EH (cell line): ENCODE data around the gene AK8.
A peak's percentile ranks its signal among the peaks of the same experiment; 100 is the strongest.

Experiments
- DNase-seq: peaks from one replicate; pipeline ENCODE4 v3.0.0-alpha.2; 2015; ENCODE audit warnings: low read depth

Gene AK8

DNA sequence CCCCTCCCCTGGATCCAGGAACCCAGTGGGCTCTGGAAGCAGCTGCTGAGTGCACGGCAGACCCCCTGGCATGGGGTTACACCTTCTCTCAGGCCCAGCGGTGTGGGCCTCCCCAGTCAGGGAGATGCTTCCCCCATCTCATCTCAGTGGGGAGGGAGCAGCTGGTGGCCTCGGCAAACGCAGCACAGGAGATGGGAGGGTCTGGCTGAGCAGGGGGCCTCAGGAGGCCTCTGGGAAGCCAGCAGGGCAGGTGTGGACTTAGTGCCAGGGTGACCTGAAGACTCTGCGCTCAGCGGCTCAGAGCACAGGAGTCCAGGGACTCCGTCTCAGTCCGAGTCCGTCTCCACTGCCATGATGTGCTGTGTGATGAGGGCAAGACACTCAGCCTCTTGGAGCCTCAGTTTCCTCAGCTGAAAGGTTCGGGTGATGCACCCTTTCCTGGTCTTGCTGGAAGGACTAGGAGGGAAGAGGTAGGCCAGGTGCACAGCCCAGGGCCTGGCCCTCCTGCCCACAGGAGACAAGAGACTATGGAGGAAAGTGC, 107.2 kb downstream of the AK8 start:
- DNase-seq, result no peak

DNA sequence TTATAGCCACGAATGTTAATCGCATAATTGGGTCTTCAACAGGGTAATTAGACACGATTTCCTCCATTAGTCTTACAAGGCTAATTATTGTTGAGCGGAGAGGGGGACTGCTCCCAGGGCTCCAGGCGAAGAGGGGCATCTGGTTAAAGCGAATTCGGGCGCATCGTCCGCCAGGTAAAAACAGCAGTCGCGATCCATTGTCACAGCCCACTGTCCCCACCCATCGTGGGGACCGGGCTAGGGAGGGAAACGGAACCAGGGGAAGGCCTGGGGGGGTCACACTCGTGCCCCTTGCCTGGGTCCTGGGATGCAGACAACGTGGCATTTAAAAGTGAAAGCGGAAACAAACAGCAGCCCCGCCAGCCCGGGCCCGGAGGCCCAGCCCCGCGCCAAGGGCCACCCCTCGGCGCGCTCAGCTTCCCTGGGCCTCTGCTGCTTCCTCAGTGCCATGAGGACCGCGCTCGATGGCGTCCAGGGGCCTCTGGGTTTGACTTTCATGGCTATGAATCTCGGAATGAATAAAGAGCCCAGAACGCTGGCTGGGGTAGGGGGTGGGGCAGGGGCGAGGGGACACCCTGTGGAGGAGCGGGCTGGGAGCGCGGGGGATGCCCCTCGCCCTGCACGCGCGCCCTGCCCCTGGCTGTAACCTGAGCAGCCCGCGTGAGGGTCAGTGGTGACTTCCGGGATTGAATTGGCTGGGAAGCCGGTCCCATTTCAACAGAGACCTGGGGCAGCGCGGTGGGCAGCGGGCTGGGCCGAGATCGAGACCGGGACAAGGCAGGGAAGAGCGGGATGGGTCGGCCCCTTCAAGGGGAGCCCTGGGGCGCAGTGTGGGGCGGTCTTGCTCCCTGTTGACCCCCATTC, 107.9 kb downstream of the AK8 start:
- DNase-seq, result peak; percentile 76

DNA sequence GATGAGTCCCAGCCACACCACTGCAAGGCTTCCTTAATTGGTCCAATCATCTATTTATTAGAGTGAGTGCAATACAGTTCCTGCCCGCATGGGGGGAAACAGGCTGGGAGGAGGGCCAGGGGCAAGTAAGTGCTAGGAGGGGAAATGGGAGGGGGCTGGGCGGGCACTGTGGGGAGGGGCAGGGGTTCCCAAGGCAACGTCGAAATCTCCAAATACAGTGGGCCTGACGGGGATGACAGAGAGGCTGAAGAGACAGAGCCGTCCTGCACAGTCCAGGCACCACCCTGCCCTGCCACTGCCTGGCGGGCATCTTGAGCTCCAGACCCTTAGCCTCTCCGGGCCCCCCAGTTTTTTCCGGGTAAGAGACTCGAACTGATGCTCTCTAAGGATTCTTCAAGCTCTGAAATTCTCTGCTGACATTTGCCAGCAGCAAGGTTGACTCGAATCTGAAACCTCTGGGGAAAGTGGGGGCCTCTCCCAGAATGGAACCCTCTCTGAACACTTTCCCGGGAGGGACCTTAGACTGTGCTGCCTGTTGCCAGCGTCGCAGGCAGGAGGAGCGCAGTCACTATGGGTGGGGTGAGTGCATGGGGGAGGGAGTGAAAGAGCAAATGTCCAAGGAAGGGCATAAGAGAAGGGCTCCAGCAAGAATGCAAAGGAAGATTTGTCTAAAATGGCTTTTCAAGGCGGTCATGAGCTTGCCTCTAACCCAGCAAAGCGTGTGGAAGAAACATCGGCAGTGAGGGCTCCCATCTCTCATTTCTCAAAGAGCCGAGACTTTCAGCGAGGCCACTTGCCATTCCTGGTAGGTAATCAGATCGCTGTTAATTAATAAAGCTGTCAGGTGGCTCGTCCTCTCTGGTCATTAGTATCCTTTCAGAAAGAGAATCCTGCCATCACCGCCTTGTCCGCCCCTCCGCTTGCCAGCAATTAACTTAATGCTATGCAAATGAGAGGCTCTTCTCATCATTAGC, 108.9 kb downstream of the AK8 start:
- peak; percentile 75 for DNase-seq

DNA sequence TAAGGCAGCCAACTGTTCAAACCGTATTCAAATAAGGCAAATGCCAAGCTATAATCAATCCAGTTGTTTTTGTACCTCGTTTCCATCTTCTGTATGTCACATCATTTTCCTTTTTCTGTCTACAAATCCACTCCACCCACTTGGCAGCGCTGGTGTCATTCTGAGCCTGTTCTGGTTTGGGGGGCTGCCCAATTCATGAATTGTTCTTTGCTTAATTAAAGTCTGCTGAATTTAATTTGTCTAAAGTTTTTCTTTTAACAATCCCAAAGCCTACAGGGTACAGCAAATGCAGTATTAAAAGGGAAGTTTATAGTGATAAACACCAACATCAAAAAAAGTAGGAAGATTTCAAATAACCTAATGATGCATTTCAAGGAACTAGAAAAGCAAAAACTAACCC, 114.5 kb downstream of the AK8 start:
- DNase-seq, result no peak

DNA sequence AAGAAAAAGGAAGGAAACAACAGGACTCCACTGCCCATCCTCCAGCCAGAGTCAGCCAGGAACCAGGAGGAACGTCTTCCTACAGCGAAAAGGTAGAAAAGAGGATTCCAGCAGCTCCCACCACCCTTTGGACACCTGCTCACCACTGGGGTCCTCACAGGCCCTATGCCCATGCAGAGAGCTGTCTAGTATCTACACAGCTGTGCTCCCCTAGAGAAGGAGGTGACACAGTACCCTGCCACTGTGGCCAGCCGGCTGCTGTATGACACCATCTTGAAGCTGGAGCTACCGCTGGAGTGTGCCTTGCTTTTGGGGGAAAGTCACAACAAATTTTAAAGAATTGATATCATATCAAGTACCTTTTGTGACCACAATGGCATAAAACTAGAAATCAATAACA, 115.2 kb downstream of the AK8 start:
- DNase-seq, result no peak

DNA sequence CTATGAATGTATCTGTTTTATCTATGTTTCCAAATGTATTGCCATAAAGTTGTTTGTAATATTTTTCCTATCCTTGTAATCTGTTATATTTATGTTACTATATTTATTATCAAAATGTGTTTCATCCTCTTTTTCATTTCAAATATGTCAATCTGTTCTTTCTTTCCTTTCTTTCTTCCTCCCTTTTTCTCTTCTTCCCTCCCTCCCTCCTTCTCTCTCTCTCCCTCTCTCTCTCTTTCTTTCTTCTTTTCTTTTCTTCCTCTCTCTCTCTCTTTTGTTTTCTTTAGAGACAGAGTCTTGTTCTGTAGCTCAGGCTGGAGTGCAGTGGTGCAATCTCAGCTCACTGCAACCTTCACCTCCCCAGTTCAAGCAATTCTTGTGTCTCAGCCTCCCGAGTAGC, 116.5 kb downstream of the AK8 start:
- no peak for DNase-seq

DNA sequence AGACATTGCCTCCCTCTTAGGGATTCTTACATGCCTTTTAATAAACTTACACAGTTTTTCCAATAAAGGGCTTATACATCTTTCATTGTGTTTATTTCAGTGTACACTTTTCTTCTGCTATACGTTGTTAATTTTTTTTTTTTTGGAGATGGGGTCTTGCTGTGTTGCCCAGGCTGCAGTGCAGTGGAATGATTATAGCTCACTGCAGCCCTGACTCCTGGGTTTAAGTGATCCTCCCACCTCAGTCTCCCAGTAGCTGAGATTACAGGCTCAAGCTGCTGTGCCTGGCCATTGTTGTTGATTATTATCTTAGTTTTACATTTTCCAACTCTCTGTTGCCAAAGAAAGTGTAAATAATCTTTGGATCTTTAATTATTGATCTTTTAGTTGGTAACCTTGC, 118.0 kb downstream of the AK8 start:
- no peak for DNase-seq

DNA sequence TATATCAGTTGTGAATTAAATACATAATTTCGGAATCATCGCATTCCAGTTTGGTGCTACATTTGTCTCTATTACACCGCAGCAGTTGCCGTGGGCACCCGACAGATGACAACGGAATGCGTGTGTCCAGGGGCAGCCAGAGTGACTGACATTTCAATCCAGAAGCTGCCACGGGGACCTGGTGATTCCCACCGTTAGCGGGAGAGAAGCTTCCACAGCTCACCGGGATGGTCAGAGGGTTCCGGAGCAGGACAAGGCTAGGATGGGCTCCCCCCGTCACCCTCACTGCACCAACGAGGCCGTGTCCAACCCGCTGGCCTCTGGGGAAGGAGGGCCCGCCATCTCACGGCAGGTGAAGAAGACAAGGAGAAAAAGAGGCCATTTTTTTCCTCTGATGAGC, 121.1 kb downstream of the AK8 start:
- DNase-seq, result no peak

DNA sequence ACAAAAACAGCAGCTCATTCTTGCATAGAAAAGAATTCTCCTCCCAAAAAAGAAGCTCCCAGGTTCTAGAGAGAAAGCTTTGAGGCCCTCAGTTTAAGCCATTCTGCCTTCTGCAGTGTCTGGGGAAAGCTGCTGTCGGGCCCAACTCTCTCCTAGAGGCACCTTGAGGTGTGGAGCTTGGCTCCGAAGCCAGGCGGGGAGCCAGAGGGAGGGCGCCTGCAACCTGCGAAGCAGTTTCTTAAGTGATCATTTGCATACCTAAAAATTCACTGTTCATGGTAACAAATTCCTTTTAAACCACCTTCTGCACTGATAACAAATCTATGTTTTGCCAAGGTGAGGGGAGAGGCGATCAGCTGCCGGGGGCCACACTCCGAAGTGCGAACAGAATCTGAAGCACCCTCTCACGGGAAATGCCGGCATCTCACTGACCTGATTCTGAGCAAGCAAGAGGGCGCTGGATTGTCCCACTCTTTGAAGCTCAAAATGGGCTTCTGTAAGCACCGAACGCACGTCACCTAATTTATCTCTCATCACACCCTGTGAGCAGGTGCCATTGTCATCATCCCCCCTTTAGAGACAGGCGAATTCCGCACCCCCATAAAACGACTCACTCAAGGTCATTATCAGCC, 121.8 kb downstream of the AK8 start:
- DNase-seq, result no peak

DNA sequence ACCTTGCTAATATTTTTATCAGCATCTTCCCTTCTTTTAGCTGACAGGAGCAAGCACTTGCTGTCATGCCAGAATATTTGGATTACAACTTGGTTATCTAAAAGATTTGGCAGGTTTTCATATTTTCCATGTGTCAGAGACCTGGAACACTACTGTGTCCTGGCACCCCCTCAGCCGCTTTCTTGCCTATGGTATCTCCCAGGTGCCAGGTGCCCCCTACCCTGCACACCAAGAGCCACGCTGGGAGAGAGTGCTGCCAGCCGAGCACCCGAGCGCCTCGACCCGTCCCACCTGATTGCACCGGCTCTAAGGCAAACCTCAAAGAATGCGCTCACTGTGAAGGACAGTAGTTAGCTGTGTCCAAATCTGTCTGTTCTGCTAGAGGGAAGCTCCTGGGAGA, 123.0 kb downstream of the AK8 start:
- DNase-seq, result no peak

DNA sequence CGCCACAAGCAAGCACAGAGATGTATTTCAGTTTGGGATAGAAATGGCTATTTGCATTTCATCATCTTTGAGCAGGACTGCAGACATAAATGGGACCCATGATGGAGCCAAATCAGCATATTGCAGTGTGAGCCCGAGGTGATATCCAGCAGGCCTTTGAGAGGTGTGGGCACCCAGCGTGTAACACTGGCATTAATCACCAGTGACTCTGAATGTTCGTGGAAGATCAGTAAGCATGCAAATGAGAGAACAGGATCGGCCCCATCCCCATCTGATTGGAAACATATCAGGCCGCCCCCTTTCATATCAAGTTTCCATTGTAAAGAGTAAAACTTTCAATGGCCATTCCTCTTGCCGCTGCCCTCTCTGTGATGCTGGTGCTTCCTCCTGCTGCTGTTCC, 123.8 kb downstream of the AK8 start:
- DNase-seq, result no peak

DNA sequence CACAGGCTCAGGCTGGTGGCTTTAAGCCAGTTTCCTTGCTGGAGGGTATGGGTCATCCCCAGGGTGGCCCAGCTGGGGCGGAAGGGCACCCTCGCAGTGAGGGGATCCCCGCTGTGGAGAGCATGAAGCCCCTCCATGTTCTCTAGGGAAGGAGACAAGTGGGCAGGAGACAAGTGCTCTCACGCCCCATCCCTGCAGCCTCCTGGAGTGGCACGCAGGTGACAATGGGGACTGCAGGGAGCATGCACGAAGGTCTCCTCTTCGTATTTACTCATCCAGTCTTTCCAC, 124.5 kb downstream of the AK8 start:
- no peak for DNase-seq

DNA sequence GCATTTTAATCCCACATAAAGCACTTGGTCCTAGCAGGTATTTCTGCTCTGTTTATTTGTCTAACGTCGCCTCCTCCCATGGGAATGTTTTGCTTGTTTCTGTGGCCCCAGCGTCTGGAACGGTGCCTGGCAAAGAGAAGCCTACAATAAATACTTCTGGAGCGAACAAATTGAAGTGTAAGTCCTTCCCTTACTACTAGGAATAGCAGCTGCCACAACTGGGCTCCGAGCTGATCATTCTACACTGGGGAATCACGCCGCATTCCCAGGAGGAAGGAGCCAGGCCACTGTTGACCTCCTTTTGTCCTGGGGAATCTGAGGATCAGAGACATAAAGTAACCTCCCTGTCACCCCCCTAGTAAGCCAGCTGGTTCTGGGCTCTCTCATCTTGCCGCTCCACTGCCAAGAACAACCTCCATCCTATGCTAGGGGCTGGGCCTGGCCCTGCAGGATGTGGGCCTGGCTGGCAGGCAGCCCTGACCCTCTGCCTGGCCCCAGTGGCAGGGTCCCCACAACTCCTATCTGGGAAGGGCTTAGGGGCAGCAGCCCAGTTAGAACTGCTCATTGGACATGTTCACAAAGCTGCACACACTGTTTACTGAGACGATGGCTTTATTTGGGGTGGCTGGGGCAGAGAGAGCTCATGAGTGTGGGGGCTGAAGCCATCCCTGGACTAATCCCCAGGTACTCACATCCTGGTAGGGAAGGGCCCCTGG, 125.0 kb downstream of the AK8 start:
- DNase-seq, result peak; percentile 7

DNA sequence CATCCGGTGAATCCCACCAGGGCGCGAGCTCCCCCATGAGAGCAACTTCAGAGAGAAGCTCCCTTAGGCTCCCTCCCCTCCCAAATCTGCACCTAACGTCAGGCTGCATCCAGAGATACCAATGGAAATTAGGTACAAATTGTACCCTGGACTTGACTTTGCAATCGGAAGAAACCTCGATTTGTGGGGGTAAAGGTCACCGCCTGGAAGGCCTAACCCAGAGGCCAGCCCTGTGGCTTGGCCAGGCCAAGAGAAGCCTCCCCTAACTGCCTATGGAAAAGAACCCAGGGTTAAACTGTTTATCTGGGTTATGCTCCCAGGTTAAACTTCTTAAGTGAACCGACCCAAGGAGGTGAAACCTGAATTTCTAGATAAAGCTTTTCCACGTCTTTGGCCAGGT, 127.4 kb downstream of the AK8 start:
- DNase-seq, result no peak

DNA sequence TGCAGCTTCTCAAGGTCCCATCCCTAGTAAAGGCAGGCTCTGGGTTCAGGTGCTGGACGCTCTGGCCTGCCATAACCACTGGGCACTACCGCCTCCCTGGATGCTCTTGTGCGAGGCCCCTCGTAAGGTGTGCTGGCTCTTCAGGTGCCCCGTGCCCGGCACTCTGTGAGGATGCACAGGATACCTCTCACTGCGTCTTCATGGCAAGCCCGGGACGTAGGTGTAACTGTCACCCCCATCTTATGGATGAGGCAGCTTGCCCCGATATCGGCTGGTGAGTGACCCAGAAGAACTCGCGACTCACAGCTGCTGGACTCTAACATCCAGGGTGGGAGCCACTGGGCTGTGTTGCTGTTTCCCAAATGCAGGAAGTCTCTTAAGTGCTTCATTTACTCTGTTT, 128.8 kb downstream of the AK8 start:
- DNase-seq, result no peak

DNA sequence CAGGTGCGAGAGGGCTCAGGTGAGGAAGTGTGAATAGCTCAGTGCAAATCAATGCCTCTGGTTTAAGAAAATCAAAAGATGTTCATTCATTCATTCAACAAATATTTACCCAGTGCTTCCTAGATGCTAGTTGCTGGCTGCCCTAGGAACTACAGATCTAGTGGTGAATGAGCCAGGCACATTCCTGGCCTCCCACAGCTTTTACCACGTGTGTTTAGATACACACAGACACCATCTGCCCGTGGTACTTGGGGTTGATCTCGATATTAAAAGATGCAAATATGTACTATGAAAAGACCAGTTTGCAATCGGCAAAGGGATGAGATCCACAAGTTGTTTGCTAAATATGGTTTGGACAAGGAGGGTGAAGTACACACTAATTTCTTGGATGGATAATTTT, 129.6 kb downstream of the AK8 start:
- no peak for DNase-seq

DNA sequence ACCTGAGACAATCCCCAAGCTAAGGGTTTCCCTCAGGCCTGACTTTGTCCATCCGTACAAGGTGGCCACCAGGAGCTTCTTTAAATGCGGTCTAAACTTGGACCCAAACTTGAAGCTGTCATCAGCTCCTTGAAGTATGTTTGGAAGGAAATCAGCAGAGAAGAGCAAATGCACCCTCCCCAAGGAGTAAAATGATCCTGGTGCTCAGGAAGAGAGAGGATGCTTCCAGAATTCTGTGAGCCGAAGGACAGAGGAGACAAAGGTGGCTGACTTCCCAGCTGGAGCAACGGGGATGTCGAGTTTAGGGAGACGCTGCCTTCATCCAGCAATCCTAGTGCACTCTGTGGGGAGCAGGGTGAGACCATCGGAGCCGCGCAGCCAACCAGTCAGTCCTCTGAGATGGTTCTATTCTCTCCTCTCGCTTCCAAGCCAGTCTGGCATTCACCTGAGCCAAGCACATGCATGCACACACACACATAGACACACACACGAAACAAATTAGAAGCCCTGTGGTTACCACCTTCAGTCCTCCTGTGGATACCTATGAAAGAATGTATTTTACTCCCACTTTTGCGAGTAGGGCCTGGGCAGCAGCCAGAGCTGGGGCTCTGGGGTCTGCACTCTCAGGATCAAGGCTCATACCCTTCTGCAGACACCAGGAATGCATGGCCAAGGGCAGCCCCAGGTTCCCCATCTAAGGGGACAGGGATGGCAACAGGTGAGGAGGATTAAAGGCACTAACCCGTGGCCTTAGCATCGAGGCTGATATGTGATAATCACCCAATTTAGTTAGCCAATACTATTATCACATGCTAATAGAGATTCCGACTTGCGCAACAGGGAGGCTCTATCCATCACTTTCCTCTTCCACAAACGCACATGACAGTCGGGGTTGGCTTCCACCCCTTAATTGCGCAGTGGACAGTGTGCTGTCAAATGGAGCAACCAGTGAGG, 132.1 kb downstream of the AK8 start:
- DNase-seq, result no peak

DNA sequence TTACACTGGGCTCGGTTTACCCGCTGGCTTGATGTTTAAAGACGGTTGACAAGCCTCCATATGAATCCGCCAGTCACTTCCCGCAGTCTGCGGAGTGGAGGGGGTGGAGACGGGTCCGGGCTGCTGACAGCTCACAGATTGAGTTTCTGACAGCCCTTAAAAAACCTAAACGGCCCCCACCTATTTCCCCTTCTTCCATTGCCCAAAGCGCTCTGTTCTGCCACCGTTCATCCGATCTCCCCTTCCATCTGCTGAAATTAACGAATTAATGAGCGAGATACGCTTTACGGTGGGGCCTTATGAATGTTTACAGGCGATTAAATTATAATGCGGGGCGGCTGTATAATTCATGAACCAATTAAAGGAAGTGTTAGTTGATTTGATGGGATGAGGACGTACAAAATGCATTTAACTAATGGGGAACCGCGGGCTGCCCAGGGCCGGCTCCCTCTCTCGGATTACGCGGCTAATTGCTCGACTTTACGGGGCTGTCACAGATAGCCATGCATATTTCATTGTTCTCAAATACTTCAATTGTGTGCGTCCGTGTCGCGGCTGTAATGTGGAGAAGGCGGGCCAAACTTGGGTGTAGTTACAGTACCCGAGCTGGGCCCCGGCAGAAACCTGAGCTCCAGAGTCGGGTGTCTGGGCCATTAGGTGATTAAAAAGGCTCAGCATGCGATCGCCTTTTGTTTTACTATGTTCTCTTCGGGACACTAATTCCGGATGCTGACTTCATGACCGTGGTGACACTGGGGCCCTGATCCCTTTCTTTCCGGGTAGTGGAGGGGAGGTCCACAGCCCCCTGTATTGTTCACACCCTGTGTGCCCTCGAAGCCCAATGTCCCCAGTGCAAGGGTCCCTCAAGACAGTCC, 133.0 kb downstream of the AK8 start:
- no peak for DNase-seq

DNA sequence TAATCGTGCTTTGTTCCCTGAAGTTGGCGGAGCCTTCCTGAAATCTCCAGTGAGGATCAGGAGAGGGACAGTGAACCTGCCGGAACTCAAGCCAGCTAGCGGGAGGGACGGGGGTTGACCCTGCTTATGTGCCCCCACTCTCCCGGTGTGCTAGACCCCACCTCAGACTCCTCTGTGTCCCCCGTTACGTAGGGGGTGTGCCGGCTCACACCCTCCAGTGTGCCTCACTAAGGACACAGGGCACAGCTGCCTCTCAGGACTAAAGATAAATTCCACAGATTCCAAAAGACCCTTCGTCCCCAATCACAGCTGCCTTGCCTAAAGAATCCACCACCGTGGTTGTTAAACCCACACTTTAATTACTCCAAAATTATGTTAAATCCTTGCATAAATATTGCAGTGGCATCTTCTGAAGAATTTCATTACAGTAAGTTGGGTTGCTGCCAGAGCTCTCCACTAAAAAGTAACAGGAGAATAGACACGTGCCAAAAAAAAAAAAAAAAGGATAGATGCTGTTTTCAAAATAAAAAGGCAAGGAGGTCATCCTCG, 134.1 kb downstream of the AK8 start:
- DNase-seq, result no peak
